ENCODE results near the gene C17orf67. TPM values are rescaled to one million over a fixed set of nuclear protein-coding genes. Genes with fewer than 3 reads are reported as not detected.

Gene C17orf67, protein sequence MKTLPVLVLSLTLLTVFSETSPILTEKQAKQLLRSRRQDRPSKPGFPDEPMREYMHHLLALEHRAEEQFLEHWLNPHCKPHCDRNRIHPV
- total RNA-seq (2021; fragmentation: NEBNext Ultra II Directional; extraction: Animal tissue kit (Norgen Biotek cat#: 25700)), result 1.9 and 2.2 TPM in 2 replicates
- polyA plus RNA-seq (2011; rRNA removed), result 0.52 and 0.67 TPM in 2 replicates
- polyA plus RNA-seq (2011; cell fraction: cytosol; rRNA removed), result 0.72 TPM
- polyA plus RNA-seq (2011; cell fraction: nucleus; rRNA removed), result 1.0 TPM
- 1.1 to 1.4 TPM (median 1.1 TPM) in 4 replicates for polyA plus RNA-seq (2012, experiment 1 of 2)
- polyA plus RNA-seq (2012, experiment 2 of 2), result 0.28 TPM
- 1.4 TPM for polyA plus RNA-seq (2013, experiment 1 of 2)
- polyA plus RNA-seq (2013, experiment 2 of 2), result 1.0 TPM
- polyA minus RNA-seq (2011; rRNA and poly(A)+ RNA removed), result 0.32 and 0.61 TPM in 2 replicates
- polyA minus RNA-seq (2011; cell fraction: cytosol; rRNA and poly(A)+ RNA removed), result 0.51 TPM
- 0.50 TPM for polyA minus RNA-seq (2011; cell fraction: nucleus; rRNA and poly(A)+ RNA removed)
- long read RNA-seq, experiment 1, result 0 reads
- long read RNA-seq, experiment 2, result 0 reads

GRCh38 chr17:56833809-56834379 lies at the start of gene C17orf67, which contains the start of gene DGKE:
C17orf67 (minus strand) TSS chr17:56833920; CDS start chr17:56815810, 18,110 bp downstream.
DGKE (plus strand) TSS chr17:56834151; CDS start chr17:56834796, 645 bp downstream.
- peak within 1 kb of the TSS; percentile 66 to 98 for H3K4me2 ChIP-seq (ENCODE audit: insufficient read depth in 1 of 2, low read depth in 2 of 2, low read length in 2 of 2)
- no peaks in the 10 kb centered on the region; a peak in 1 of 8 replicates for H3K36me3 ChIP-seq (ENCODE audit: control insufficient read depth in 2 of 4, insufficient read depth in 4 of 4, low read length in 3 of 4)
- peaks cover 0 to 12% of the 10 kb centered on the region in 2 experiments for H4K20me1 ChIP-seq (replicated peaks in 1 of 2; ENCODE audit: control insufficient read depth in 1 of 2, insufficient read depth in 2 of 2, low read length in 2 of 2)
- no peaks in the 10 kb centered on the region; a peak in 1 of 4 replicates for H3K9me3 ChIP-seq (ENCODE audit: insufficient read depth in 2 of 2, low read depth in 1 of 2, low read length in 1 of 2)
- ChIA-PET CTCF (ENCODE audit: partially characterized antibody) (interaction anchor here (1.9 to 4.4 kb wide), 2 partner anchors 17 to 59 kb away, joined by 6 to 18 read pairs; no protein-coding TSS in a partner anchor), POLR2A (ENCODE audit: partially characterized antibody) (interaction anchor here (0.6 to 2.2 kb wide), 6 partner anchors 9 to 207 kb away, joined by 3 to 9 read pairs (median 4); partner anchors contain the start of gene TRIM25)
- DNase-seq (ENCODE audit: low read depth in 1 of 2, low spot score in 2 of 2), result peak; percentile 85 to 98
- H2AFZ ChIP-seq (ENCODE audit: low read length), result peak within 1 kb of the TSS; percentile 93; the same call in 1 of the 2 replicates
- H3K27ac ChIP-seq (ENCODE audit: low read depth, low read length), result no peak within 1 kb of the TSS; the same call in 1 of the 2 replicates
- no peaks in the 10 kb centered on the region; the same call in 1 of the 2 replicates for H3K79me1 ChIP-seq (ENCODE audit: low read depth, low read length)
- WGBS, 2 experiments (ENCODE audit: extremely low coverage in 1 of 2, insufficient coverage in 1 of 2, insufficient read length in 1 of 2, insufficient replicate concordance in 2 of 2, low coverage in 1 of 2, low lambda C conversion rate in 2 of 2, missing lambda C conversion rate in 1 of 2), result 3% methylated on average over 41 of the region's 66 CpGs; no CpG with 5 or more reads in 1 of the 2 experiments
- peak within 1 kb of the TSS; percentile 65 for H2BK120ac ChIP-seq (replicated peaks; ENCODE audit: low read depth, low read length)
- H3K27me3 ChIP-seq (replicated peaks in 1 of 4; ENCODE audit: control insufficient read depth in 3 of 4, extremely low read depth in 1 of 4, insufficient read depth in 3 of 4, low read length in 3 of 4), result peaks cover 0 to 8% (median 6%) of the 10 kb centered on the region in 4 experiments; a peak in 6 of 7 replicates
- peak within 1 kb of the TSS; percentile 59 to 77 (median 74) for H3K4me3 ChIP-seq (ENCODE audit: extremely low read depth in 1 of 4, insufficient read depth in 2 of 4, low read depth in 3 of 4, low read length in 4 of 4)
- H3K4ac ChIP-seq (replicated peaks; ENCODE audit: insufficient read length, low read depth, low read length), result peak within 1 kb of the TSS; percentile 71
- peaks cover 0 to 8% of the 10 kb centered on the region in 2 experiments; a peak in 1 of 4 replicates for H3K79me2 ChIP-seq (ENCODE audit: control insufficient read depth in 1 of 2, insufficient read depth in 2 of 2, low read length in 2 of 2)
- H3K14ac ChIP-seq (ENCODE audit: insufficient read length), result no peak within 1 kb of the TSS
- H2BK5ac ChIP-seq (ENCODE audit: low read depth, low read length), result peak within 1 kb of the TSS; percentile 8; the same call in 1 of the 2 replicates
- peak within 1 kb of the TSS; percentile 90; the same call in 1 of the 2 replicates for H4K8ac ChIP-seq (ENCODE audit: extremely low read depth, insufficient read depth, low read length)
- peaks cover 18% of the 10 kb centered on the region for H3K23me2 ChIP-seq (ENCODE audit: low read depth, low read length)
- peak within 1 kb of the TSS; percentile 97; the same call in 1 of the 2 replicates for H2BK15ac ChIP-seq (ENCODE audit: low read length)
- peaks cover 0 to 9% (median 5%) of the 10 kb centered on the region in 4 experiments; a peak in 5 of 7 replicates for H3K4me1 ChIP-seq (replicated peaks in 1 of 4; ENCODE audit: control insufficient read depth in 3 of 4, insufficient read depth in 4 of 4, low read length in 3 of 4)
- H2BK20ac ChIP-seq (ENCODE audit: low read length), result no peak within 1 kb of the TSS
- no peak for FAIRE-seq
- peak within 1 kb of the TSS; percentile 76 for H4K91ac ChIP-seq (replicated peaks; ENCODE audit: insufficient read length, low read length)
- peak within 1 kb of the TSS; percentile 65 for H3K18ac ChIP-seq (ENCODE audit: extremely low read depth, low read length)
- H2AK5ac ChIP-seq (ENCODE audit: low read depth, low read length), result no peak within 1 kb of the TSS
- peak within 1 kb of the TSS; percentile 52 for H4K5ac ChIP-seq (ENCODE audit: insufficient read length, low read depth, low read length)
- H2BK12ac ChIP-seq (ENCODE audit: low read depth, low read length), result no peak within 1 kb of the TSS; the same call in 1 of the 2 replicates
- H3K23ac ChIP-seq (ENCODE audit: insufficient read length), result no peak within 1 kb of the TSS
- no peak within 1 kb of the TSS for H3K56ac ChIP-seq (replicated peaks; ENCODE audit: insufficient read length, low read depth, low read length)
- H3K9ac ChIP-seq (replicated peaks in 1 of 4; ENCODE audit: extremely low read depth in 1 of 4, low read depth in 3 of 4, low read length in 3 of 4), result peak within 1 kb of the TSS; percentile 24 to 47 (median 40); a peak in 6 of 7 replicates
- no peak; the same call in 1 of the 2 replicates for TF ChIP-seq POLR2AphosphoS5 (IDR thresholded peaks at IDR 0.05; ENCODE audit: low read depth, low read length)
- TF ChIP-seq EZH2 (IDR thresholded peaks at IDR 0.05; ENCODE audit: low read depth, low read length, severe bottlenecking), result no peak
- no peak for TF ChIP-seq RAD21 (IDR thresholded peaks at IDR 0.05 in 1 of 2, conservative IDR thresholded peaks at IDR 0.05 in 1 of 2; ENCODE audit: low read depth in 2 of 2, low read length in 2 of 2)
- TF ChIP-seq EP300 (IDR thresholded peaks at IDR 0.05; ENCODE audit: borderline replicate concordance in 1 of 2, low read depth in 2 of 2, low read length in 2 of 2), result no peak
- peak; percentile 87 for TF ChIP-seq BACH1 (IDR thresholded peaks at IDR 0.05; ENCODE audit: low read length)
- TF ChIP-seq SP1 (IDR thresholded peaks at IDR 0.05; ENCODE audit: low read depth, low read length), result no peak
- 0 out of 2 replicates have a peak, but pooled peaks have one; percentile 24 for TF ChIP-seq KDM1A (IDR thresholded peaks at IDR 0.05; ENCODE audit: borderline replicate concordance, low read length)
- TF ChIP-seq YY1 (IDR thresholded peaks at IDR 0.05; ENCODE audit: low read depth, low read length), result no peak; the same call in 1 of the 2 replicates
- no peak for TF ChIP-seq HDAC6 (IDR thresholded peaks at IDR 0.05; ENCODE audit: low read depth, low read length)

All from H1 (cell line).